ENCODE data around the gene CDK14. TPM values are rescaled to one million over a fixed set of nuclear protein-coding genes. Genes with fewer than 3 reads are reported as not detected.
"Not testable (repeated sequence)": the region's sequence is repeated elsewhere in the genome, so short reads cannot be mapped to it uniquely, and the experiment has no call there.

Gene CDK14
- total and polyA plus RNA-seq, 8 donors, result 0.58 to 43.9 (median 12.2) TPM

- DNase-seq, result no peak
- intact Hi-C loops (cut with DNase I; ENCODE audit: low total_unique reads), result no loop called here
- H3K36me3 ChIP-seq, result no peaks in the 10 kb centered on the region
- TF ChIP-seq EP300 (IDR thresholded peaks at IDR 0.05) (no peak), POLR2AphosphoS5 (IDR thresholded peaks at IDR 0.05) (no peak), CTCF (IDR thresholded peaks at IDR 0.05) (no peak), POLR2A (IDR thresholded peaks at IDR 0.05) (no peak)
- H3K9me3 ChIP-seq, result no peaks in the 10 kb centered on the region
- H3K4me3 ChIP-seq, result no peak overlapping the region
- no peaks in the 10 kb centered on the region for H3K27me3 ChIP-seq
- H3K27ac ChIP-seq, result no peak overlapping the region
- WGBS, 5 donors, result 67 to 94% (median 90%) methylated on average over 1 of the region's 1 CpG
- no peaks in the 10 kb centered on the region for H3K4me1 ChIP-seq
These were observed 324.2 kb downstream of the CDK14 start for GRCh38 chr7:90920336-90920735.

- no peaks in the 10 kb centered on the region for H3K36me3 ChIP-seq
- H3K27me3 ChIP-seq, result no peaks in the 10 kb centered on the region
- H3K4me1 ChIP-seq, result no peaks in the 10 kb centered on the region
- no peak overlapping the region for H3K4me3 ChIP-seq
- TF ChIP-seq POLR2AphosphoS5 (IDR thresholded peaks at IDR 0.05) (no peak), POLR2A (IDR thresholded peaks at IDR 0.05) (no peak), CTCF (IDR thresholded peaks at IDR 0.05) (no peak), EP300 (IDR thresholded peaks at IDR 0.05) (no peak)
- DNase-seq, result no peak
- no peaks in the 10 kb centered on the region for H3K9me3 ChIP-seq
- H3K27ac ChIP-seq, result no peak overlapping the region
- intact Hi-C loops (cut with DNase I; ENCODE audit: low total_unique reads), result no loop called here
- 94 to 98% (median 96%) methylated on average over 2 of the region's 2 CpGs for WGBS, 5 donors
These were observed 327.4 kb downstream of the CDK14 start for GRCh38 chr7:90923541-90923997.

- H3K4me1 ChIP-seq; H3K27ac ChIP-seq; intact Hi-C loops (cut with DNase I; ENCODE audit: low total_unique reads); H3K27me3 ChIP-seq; H3K36me3 ChIP-seq; H3K9me3 ChIP-seq; H3K4me3 ChIP-seq: not testable (repeated sequence)
- peak in 1 of 2 donors; percentile 36 for DNase-seq
- WGBS, 5 donors, result 78 to 92% (median 83%) methylated on average over 12 to 13 of the region's 13 CpGs
These were observed 332.7 kb downstream of the CDK14 start for GRCh38 chr7:90928700-90929424.

- Histone ChIP-seq H3K27ac (no peak overlapping the region), H3K9me3 (no peaks in the 10 kb centered on the region), H3K4me1 (no peaks in the 10 kb centered on the region), H3K36me3 (no peaks in the 10 kb centered on the region), H3K4me3 (no peak overlapping the region), H3K27me3 (no peaks in the 10 kb centered on the region)
- intact Hi-C loops (cut with DNase I; ENCODE audit: low total_unique reads), result no loop called here
- DNase-seq, result no peak
- WGBS, 5 donors, result 75 to 88% (median 86%) methylated on average over 6 of the region's 6 CpGs
- TF ChIP-seq EP300 (IDR thresholded peaks at IDR 0.05), result no peak
- TF ChIP-seq POLR2AphosphoS5 (IDR thresholded peaks at IDR 0.05), result no peak
- no peak for TF ChIP-seq POLR2A (IDR thresholded peaks at IDR 0.05)
- TF ChIP-seq CTCF (IDR thresholded peaks at IDR 0.05), result no peak
These were observed 336.1 kb downstream of the CDK14 start for GRCh38 chr7:90931986-90932916.

All from stomach (tissue), 9 donors.